MM.1S (cell line): ENCODE results near the gene TBC1D23.

Experiments used
- CTCF ChIP-seq: fragments of 300-600 bp; sonication (generic); IDR thresholded peaks from 2 replicates; pipeline ENCODE4 v1.5.1; 2016; ENCODE audit warnings: antibody characterized with exemption, low read length, mixed read lengths
- EZH2 ChIP-seq: fragments of 300-600 bp; sonication (generic); optimal IDR thresholded peaks from 2 replicates; pipeline ENCODE3; 2017; ENCODE audit warnings: low read depth, mild to moderate bottlenecking, antibody characterized with exemption, low read length, mixed read lengths

- TF ChIP-seq CTCF = no peak
- no peak for TF ChIP-seq EZH2
Measured at GRCh38 chr3:100226712-100227429, 33.9 kb upstream of the TBC1D23 start.
